Brain microvascular endothelial cell (primary cell): ENCODE results near the gene C22orf23.

ENCODE experiments used
- DNase-seq: peaks from one replicate; pipeline ENCODE4 v3.0.0-alpha.2; 2020
- H3K27ac ChIP-seq: fragments of 250-450 bp; sonication (Bioruptor Pico); 2 replicates; pipeline ENCODE4 v1.5.1; 2020; ENCODE audit warnings: mild to moderate bottlenecking, moderate library complexity
- H3K27me3 ChIP-seq: fragments of 250-450 bp; sonication (Bioruptor Pico); replicated peaks from 2 replicates; pipeline ENCODE4 v1.5.1; 2020; ENCODE audit warnings: mild to moderate bottlenecking
- H3K36me3 ChIP-seq: fragments of 250-450 bp; sonication (Bioruptor Pico); replicated peaks from 2 replicates; pipeline ENCODE4 v1.5.1; 2020; ENCODE audit warnings: mild to moderate bottlenecking
- H3K4me3 ChIP-seq: 2 replicates; pipeline ENCODE4 v1.5.1; 2011; ENCODE audit warnings: low read depth, mild to moderate bottlenecking, control low read depth, low read length, moderate library complexity
- in situ Hi-C: cut with HindIII; loops from 2 replicates; pipeline ENCODE4 v1.10.0; 2017; ENCODE audit warnings: low sequenced_read_pairs, low pct_ligation_motif_present
- TF ChIP-seq, protein P1 (sequence below): IDR thresholded peaks from 2 replicates; pipeline ENCODE4 v1.5.1; 2011; ENCODE audit warnings: low read depth, mild to moderate bottlenecking, moderate library complexity, low read length, control low read depth, inconsistent platforms; ENCODE audit errors: missing control alignments

C22orf23 gene

DNA sequence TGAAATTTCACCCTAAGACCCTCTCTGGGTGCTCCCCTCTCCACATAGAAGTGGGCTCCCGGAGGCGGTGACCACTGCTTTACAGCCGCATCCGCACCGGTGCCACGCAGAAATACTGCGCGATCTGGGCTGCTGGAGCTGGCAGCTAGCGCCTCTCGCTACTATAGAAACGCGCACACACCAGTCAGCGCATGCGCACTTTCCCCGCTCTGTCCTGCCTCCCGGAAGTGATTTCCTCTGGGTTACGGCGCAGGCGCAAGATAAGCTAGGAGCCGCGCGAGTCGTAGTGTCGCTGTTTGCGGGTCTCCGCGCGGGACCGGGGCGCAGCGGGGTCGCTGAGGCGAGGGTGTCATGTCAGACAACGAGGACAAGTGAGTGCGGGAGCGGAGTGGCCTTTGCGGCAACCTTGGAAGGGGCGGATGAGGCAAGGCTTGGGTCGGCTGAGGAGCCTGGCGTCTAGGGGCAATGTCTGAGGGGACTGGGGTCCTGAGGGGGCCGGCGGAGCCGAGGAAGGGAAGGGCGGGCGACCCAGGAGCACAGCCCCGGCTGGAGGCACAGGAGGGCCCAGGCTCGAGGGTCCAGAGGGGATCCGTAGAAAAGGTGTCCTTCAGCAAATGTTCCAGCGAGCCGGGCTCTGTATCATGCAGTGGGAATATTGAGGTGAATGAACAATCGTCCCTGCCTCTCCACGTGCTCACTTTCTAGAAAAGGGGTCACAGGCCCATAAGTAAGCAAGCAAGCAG lies at the start of gene C22orf23, which contains the start of gene POLR2F:
TSS of gene C22orf23 (minus strand) at position 165 of the 743 bp plus-strand sequence. CDS start 452 bp downstream, outside the sequence.
TSS of gene POLR2F (plus strand) at position 263 of the 743 bp plus-strand sequence. CDS start at position 352, 89 bp downstream.
- peak within 1 kb of the TSS; percentile 34 for H3K27ac ChIP-seq
- no peaks in the 10 kb centered on the region for H3K27me3 ChIP-seq
- H3K36me3 ChIP-seq, result peaks cover 18% of the 10 kb centered on the region
- peak; percentile 94 for DNase-seq
- H3K4me3 ChIP-seq, result peak within 1 kb of the TSS; percentile 100
- in situ Hi-C loops, result no loop called here
- TF ChIP-seq, protein P1, sequence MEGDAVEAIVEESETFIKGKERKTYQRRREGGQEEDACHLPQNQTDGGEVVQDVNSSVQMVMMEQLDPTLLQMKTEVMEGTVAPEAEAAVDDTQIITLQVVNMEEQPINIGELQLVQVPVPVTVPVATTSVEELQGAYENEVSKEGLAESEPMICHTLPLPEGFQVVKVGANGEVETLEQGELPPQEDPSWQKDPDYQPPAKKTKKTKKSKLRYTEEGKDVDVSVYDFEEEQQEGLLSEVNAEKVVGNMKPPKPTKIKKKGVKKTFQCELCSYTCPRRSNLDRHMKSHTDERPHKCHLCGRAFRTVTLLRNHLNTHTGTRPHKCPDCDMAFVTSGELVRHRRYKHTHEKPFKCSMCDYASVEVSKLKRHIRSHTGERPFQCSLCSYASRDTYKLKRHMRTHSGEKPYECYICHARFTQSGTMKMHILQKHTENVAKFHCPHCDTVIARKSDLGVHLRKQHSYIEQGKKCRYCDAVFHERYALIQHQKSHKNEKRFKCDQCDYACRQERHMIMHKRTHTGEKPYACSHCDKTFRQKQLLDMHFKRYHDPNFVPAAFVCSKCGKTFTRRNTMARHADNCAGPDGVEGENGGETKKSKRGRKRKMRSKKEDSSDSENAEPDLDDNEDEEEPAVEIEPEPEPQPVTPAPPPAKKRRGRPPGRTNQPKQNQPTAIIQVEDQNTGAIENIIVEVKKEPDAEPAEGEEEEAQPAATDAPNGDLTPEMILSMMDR, result peak; percentile 4

DNA sequence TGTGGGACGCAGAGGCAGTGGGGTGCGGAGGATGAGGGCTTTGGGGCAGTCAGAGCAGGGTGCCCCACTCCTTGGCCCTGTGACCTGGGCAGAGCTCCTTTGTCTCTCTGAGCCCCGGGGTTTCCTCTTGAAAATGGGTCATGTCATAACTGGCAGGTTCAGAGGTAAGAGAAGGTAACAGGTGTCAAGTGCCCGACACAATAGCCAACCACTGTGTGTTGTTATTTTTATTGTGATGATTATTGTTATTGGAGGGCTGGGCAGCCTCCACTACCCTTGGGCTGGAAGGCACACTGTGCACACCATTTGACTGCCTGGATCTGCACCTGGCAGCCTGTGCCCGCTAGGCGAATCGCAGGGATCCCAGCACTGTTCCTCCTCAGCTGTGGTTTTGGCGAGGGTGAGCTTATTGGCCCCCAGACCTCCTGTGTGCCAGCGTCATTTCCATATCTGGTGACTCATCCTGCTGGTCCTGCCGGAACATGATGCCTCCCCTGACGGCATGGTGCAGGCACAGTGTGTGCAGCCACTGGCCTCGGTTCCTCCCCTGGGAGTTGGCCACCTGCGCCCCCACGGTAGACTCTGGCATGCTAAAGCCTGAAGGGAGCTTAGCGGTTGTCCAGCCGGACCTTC lies 46.4 kb upstream of the C22orf23 start:
- DNase-seq, result peak; percentile 54
- TF ChIP-seq, protein P1, result no peak
- in situ Hi-C loops, result no loop called here
- no peak overlapping the region for H3K4me3 ChIP-seq
- H3K27ac ChIP-seq, result no peak overlapping the region
- H3K36me3 ChIP-seq, result no peaks in the 10 kb centered on the region
- no peaks in the 10 kb centered on the region for H3K27me3 ChIP-seq

DNA sequence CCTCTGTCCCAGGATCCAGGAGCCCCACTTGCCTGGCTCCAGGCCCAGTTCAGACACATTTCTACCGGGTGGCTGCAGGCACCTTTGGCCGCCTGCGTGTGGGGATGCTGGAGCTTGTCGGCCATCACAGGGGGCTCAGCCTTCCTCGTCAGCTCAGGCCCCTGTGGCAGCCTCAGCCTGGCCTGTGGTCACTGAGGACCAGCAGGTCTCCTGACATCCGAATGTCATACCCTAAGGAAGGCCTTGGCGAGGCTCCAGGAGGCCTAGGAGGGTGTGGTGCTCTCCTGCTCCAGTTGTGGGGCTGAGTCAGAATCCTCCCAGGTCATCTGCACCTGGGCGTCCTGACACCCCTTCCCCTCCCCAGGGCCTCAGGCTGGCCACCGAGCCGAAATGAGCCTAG lies 45.8 kb upstream of the C22orf23 start:
- H3K27ac ChIP-seq, result no peak overlapping the region
- H3K4me3 ChIP-seq, result no peak overlapping the region
- in situ Hi-C loops, result no loop called here
- TF ChIP-seq, protein P1, result no peak
- no peak for DNase-seq
- H3K27me3 ChIP-seq, result no peaks in the 10 kb centered on the region
- no peaks in the 10 kb centered on the region for H3K36me3 ChIP-seq

DNA sequence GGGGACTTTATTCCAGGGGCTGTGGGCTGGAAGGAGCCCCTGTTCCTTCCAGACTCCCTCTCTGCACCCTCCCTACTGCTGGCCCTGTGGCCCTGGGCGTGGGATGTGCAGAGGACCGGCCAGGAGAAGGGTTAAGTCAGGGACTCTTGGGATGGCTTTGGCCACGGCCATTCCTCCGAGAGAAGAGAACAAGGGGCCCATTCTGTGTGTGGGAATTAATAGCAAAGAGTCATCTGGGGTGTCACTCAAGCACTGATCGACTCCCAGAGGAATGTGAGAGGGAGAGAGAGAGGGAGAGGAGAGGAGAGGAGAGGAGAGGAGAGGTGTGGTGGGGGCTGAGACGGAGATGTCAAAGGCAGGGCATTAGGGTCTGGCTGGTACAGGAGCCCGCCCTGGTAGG lies 45.1 kb upstream of the C22orf23 start:
- Histone ChIP-seq H3K36me3 (no peaks in the 10 kb centered on the region), H3K27me3 (no peaks in the 10 kb centered on the region), H3K4me3 (no peak overlapping the region), H3K27ac (no peak overlapping the region)
- in situ Hi-C loops, result no loop called here
- TF ChIP-seq, protein P1, result no peak
- DNase-seq, result no peak

DNA sequence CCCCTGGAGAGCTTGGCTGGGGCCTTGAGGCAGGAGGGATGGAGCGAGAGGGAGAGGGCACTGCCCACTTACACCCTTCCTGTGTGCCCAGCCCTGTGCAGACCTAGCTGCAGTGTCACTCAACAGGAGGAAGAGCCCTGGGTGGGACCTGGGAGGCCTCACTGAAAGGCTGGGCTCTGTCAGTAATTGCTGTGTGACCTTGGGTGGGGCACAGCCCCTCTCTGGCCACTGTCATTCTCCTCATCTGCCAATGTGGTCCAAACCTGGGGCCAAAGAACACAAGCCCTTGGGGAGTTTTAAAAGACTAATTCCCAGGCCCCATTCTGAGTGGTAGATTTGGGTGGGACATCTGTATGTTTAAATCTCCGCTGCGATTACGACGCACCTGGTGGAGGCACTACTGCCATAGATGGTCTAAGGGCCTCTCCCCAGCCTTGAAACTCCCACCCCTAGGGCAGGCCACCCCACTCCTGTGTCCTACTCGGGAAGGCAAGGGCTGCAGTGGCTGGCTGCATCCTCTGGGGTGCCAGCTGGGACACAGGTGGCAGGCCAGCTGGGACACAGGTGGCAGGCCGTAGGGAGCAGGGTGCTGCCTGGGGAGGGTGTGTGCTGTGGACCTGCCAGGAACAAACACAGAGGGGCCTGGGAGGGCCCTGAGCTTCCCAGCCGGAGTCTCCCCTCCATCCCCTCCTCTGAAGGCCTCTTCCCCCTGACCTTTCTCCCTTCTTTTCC lies 43.3 kb upstream of the C22orf23 start:
- Histone ChIP-seq H3K27me3 (no peaks in the 10 kb centered on the region), H3K27ac (no peak overlapping the region), H3K36me3 (no peaks in the 10 kb centered on the region), H3K4me3 (no peak overlapping the region)
- in situ Hi-C loops, result no loop called here
- TF ChIP-seq, protein P1, result no peak
- DNase-seq, result no peak
